ENCODE data around the gene TOX3. TPM values are rescaled to one million over a fixed set of nuclear protein-coding genes. Genes with fewer than 3 reads are reported as not detected.
A peak's percentile ranks its signal among the peaks of the same experiment; 100 is the strongest.

Gene TOX3
- total RNA-seq, result not detected
- not detected for total RNA-seq (2013)

DNA sequence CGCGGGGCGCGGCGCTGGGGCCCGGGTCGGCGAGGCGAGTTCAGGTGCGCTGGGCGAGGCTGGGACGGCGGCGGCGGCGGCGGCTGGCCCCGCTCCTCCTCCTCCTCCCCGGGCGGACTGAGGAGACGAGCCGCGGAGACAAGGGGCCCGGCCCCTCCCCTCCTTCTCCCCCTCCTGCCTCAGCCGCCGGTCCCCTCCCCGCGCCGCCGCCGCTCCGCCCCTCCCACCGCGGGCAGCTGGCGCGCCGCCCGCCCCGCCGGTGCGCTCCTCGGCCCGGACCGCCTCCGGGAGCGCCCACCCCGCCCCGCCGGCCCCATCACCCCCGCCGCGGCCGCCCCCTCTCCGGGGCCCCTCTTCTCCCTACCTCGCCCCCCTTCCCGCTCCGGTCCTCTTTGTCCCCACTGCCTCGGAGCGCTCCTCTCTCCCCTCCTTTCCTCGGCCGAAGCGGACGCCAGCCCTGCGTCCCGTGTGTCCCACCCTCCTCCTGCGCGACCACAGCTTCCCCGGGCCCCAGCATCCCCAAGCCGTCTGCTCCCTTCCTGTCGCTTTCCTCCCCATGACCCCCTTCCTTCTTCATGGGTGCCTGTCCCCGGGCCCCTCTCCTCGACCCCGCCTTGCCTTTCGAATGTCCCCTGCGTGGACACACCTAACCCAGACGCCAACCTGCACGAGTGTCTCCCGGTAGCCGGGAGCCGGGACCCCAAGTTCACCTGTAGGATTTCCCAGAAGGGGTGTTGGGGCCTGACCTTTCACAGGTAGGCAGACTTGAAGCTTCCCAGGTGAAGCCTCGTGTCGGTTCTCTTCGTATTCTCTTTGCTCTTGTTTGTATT, at the start of gene TOX3:
TOX3 (minus strand) TSS at position 140 of the 830 bp plus-strand sequence. CDS start 420 bp downstream, outside the sequence.
- intact Hi-C loops (cut with micrococcal nuclease), result no loop called here
- peaks cover 26 to 67% of the 10 kb centered on the region in 2 donors for H3K27me3 Mint-ChIP-seq (ENCODE audit: low read depth in 2 of 2)
- Histone ChIP-seq H3K27ac (ENCODE audit: low read length) (no peak within 1 kb of the TSS), H3K4me3 (ENCODE audit: low read length) (no peak within 1 kb of the TSS), H3K9me3 (ENCODE audit: control insufficient read depth, insufficient read depth, low read length) (no peaks in the 10 kb centered on the region), H3K27me3 (ENCODE audit: control insufficient read depth, insufficient read depth, low read length) (peaks cover 16% of the 10 kb centered on the region), H3K36me3 (ENCODE audit: control insufficient read depth, insufficient read depth, low read length) (no peaks in the 10 kb centered on the region), H3K4me1 (ENCODE audit: control insufficient read depth, insufficient read depth, low read length) (no peaks in the 10 kb centered on the region)
- ATAC-seq (no peak), DNase-seq (no peak)
- TF ChIP-seq, protein P1, sequence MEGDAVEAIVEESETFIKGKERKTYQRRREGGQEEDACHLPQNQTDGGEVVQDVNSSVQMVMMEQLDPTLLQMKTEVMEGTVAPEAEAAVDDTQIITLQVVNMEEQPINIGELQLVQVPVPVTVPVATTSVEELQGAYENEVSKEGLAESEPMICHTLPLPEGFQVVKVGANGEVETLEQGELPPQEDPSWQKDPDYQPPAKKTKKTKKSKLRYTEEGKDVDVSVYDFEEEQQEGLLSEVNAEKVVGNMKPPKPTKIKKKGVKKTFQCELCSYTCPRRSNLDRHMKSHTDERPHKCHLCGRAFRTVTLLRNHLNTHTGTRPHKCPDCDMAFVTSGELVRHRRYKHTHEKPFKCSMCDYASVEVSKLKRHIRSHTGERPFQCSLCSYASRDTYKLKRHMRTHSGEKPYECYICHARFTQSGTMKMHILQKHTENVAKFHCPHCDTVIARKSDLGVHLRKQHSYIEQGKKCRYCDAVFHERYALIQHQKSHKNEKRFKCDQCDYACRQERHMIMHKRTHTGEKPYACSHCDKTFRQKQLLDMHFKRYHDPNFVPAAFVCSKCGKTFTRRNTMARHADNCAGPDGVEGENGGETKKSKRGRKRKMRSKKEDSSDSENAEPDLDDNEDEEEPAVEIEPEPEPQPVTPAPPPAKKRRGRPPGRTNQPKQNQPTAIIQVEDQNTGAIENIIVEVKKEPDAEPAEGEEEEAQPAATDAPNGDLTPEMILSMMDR (IDR thresholded peaks at IDR 0.05), result no peak
- WGBS (ENCODE audit: insufficient coverage), result 2% methylated on average over 77 of the region's 83 CpGs
- H3K27ac Mint-ChIP-seq, result no peak within 1 kb of the TSS
- peaks cover 6% of the 10 kb centered on the region for H3K36me3 Mint-ChIP-seq
- H3K4me3 Mint-ChIP-seq, result peak within 1 kb of the TSS; percentile 31
- H3K9me3 Mint-ChIP-seq, result peaks cover 0 to 2% of the 10 kb centered on the region in 2 donors
- H3K4me1 Mint-ChIP-seq, result no peaks in the 10 kb centered on the region

DNA sequence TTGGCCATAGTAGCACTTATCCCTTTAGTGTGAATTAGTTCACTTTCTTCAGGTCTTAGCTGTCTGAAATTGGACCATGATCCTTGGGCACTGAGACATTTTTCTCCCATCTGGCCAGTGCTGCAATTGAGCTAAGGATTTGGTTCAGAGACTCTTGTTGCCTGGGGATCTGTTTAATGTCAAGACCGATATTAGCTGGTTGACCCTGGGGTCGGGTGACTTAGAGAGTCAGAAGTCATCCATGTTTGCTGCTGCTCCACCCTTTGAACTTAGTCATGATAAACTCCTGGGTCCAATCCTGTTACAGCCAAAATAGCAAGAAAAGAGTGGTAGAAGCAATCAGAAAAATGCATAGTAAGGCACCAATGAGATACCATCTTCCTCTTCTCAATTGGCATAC, 45.8 kb upstream of the TOX3 start:
- no peaks in the 10 kb centered on the region for H3K27me3 Mint-ChIP-seq (ENCODE audit: low read depth in 2 of 2)
- no peaks in the 10 kb centered on the region for H3K4me1 Mint-ChIP-seq
- 77% methylated on average over 2 of the region's 2 CpGs for WGBS (ENCODE audit: insufficient coverage)
- TF ChIP-seq, protein P1 (IDR thresholded peaks at IDR 0.05), result no peak
- H3K27ac ChIP-seq (ENCODE audit: low read length), result no peak overlapping the region
- peaks cover 0 to under 1% of the 10 kb centered on the region in 2 donors for H3K9me3 Mint-ChIP-seq
- no peak overlapping the region for H3K4me3 ChIP-seq (ENCODE audit: low read length)
- no peaks in the 10 kb centered on the region for H3K36me3 ChIP-seq (ENCODE audit: control insufficient read depth, insufficient read depth, low read length)
- intact Hi-C loops (cut with micrococcal nuclease), result no loop called here
- H3K27me3 ChIP-seq (ENCODE audit: control insufficient read depth, insufficient read depth, low read length), result no peaks in the 10 kb centered on the region
- H3K9me3 ChIP-seq (ENCODE audit: control insufficient read depth, insufficient read depth, low read length), result no peaks in the 10 kb centered on the region
- no peak overlapping the region for H3K27ac Mint-ChIP-seq
- no peaks in the 10 kb centered on the region for H3K36me3 Mint-ChIP-seq
- no peak overlapping the region for H3K4me3 Mint-ChIP-seq
- H3K4me1 ChIP-seq (ENCODE audit: control insufficient read depth, insufficient read depth, low read length), result no peaks in the 10 kb centered on the region
- DNase-seq (no peak), ATAC-seq (no peak)

DNA sequence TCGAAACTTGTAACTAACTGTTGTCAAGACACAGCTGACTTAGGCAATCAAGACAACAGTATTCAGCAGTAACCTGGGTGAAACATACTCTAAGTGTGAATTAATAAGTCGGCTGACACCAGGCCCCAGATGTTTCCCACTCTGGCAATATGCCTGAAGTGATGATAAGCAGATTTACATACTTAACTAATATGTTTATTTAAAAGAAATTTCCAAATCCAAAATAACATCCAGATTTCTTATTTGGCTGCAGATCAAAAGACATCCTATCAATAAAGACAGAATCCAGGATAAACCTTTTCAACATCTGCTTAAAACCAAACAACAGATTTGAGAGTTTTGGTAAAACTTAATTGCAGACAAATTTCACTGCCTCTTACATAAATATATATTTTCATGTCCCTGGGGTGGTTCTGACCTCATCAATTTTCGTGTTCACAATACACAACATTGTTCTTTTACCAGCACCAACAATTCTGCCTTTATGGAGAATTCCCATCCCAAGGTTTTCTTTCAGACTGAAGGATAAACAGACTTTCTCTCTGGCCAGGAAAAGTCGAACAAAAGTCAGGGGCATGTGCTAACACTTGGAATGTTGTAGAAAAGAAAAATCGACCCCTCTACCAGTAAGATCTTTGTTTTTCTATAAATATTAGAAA, 45.1 kb upstream of the TOX3 start:
- Mint-ChIP-seq H3K9me3 (peaks cover 0 to 4% of the 10 kb centered on the region in 2 donors), H3K27me3 (ENCODE audit: low read depth in 2 of 2) (no peaks in the 10 kb centered on the region), H3K4me3 (no peak overlapping the region), H3K27ac (no peak overlapping the region), H3K4me1 (no peaks in the 10 kb centered on the region), H3K36me3 (no peaks in the 10 kb centered on the region)
- ATAC-seq, result no peak
- no peak for DNase-seq
- Histone ChIP-seq H3K27ac (ENCODE audit: low read length) (no peak overlapping the region), H3K27me3 (ENCODE audit: control insufficient read depth, insufficient read depth, low read length) (no peaks in the 10 kb centered on the region), H3K9me3 (ENCODE audit: control insufficient read depth, insufficient read depth, low read length) (no peaks in the 10 kb centered on the region), H3K36me3 (ENCODE audit: control insufficient read depth, insufficient read depth, low read length) (no peaks in the 10 kb centered on the region), H3K4me3 (ENCODE audit: low read length) (no peak overlapping the region), H3K4me1 (ENCODE audit: control insufficient read depth, insufficient read depth, low read length) (no peaks in the 10 kb centered on the region)
- intact Hi-C loops (cut with micrococcal nuclease), result no loop called here
- 56% methylated on average over 3 of the region's 5 CpGs for WGBS (ENCODE audit: insufficient coverage)
- TF ChIP-seq, protein P1 (IDR thresholded peaks at IDR 0.05), result no peak

Data from natural killer cell (primary cell).